ENCODE results near the gene GPRIN1.
"Not testable (repeated sequence)": the region's sequence is repeated elsewhere in the genome, so short reads cannot be mapped to it uniquely, and the experiment has no call there.

The GPRIN1 gene

GRCh38 chr5:176595386-176595943 is 14.5 kb downstream of the GPRIN1 start:
- DNase-seq: no peak

DNA sequence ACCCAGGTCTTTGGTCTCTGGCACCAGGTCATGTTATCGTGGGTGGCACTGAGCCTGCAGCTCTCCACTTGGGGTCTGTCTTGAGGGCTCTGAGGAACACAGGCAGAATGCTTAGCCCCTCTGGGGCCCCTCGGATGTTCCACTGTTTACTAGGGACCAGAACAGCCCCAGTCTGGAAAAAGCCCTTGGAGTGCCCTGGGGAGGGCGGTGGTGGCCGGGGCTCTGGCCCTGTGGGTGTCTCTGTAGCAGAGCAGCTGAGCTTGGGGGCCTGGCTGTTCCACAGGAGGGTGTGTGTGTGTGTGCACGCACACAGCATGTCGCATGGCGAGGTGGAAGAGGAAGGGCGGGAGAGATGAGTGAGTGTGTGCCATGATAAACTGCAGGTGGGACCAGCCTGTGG is 15.4 kb downstream of the GPRIN1 start:
- no peak for DNase-seq

GRCh38 chr5:176593273-176593869 is 16.6 kb downstream of the GPRIN1 start:
- DNase-seq: no peak

GRCh38 chr5:176592573-176592972 is 17.4 kb downstream of the GPRIN1 start:
- DNase-seq: no peak

- not testable (repeated sequence) for DNase-seq
Measured at GRCh38 chr5:176591667-176592066, 18.3 kb downstream of the GPRIN1 start.

DNA sequence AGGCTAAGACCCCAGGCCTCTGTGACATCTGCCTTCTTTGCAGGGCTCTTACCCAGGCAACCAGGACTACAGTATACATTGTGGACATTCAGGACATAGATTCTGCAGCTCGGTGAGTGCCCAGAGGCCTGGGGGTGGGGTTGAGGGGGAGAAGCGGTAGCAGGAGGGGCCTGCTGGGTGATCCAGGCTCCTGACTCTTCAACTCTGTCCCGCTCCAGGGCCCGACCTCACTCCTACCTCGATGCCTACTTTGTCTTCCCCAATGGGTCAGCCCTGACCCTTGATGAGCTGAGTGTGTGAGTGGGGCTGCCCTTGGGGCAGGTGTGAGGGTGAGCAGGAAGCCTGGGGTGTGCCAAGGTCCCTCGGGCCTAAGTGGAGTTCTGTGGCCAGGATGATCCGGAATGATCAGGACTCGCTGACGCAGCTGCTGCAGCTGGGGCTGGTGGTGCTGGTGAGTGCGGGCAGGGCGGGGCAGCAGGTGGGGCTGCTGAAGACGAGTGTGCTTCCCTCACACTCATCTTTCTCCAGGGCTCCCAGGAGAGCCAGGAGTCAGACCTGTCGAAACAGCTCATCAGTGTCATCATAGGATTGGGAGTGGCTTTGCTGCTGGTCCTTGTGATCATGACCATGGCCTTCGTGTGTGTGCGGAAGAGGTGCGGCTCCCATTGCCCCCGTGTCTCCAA is 19.8 kb downstream of the GPRIN1 start:
- DNase-seq: no peak

DNA sequence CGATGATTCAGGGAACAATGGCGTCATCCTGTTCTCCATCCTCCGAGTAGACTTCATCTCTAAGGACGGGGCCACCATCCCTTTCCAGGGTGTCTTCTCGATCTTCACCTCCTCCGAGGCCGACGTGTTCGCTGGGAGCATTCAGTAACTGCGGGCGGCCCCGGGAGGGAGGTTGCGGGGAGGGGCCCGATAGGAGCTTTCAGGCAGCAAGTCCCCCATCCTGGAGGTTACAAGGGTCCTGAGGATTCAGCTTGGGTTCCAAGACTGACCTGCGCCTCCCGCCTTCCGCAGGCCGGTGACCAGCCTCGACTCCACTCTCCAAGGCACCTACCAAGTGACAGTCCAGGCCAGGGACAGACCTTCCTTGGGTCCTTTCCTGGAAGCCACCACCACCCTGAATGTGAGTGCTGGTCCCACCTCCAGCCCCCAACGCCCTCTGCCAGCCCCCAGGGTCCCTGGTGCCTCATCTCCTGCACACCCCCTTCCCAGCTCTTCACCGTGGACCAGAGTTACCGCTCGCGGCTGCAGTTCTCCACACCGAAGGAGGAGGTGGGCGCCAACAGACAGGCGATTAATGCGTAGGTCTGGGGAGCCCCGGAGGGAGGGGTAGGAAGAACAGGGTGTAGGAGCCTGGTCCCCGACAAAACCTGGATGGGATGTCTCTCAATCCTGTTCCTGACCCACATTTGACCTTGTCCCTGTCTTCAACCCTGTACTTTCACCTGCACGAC is 20.8 kb downstream of the GPRIN1 start:
- no peak for DNase-seq

DNA sequence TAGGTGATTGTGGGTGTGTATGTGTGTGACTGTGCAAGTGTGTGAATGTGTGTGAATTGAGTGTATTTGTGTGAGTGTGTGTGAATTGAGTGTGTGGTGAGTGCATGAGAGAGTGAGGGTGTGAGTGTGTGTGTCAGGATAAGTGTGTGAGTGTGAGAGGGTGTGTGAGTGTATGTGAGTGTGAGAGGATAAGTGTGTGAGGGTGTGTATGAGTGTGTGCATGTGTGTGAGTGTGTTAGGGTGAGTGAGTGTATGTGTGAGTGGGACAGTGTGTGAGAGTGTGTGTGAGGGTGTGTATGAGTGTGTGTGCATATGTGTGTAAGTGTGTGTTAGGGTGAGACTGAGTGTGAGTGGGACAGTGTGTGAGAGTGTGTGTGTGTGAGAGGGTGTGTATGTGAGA is 21.7 kb downstream of the GPRIN1 start:
- DNase-seq: no peak

DNA sequence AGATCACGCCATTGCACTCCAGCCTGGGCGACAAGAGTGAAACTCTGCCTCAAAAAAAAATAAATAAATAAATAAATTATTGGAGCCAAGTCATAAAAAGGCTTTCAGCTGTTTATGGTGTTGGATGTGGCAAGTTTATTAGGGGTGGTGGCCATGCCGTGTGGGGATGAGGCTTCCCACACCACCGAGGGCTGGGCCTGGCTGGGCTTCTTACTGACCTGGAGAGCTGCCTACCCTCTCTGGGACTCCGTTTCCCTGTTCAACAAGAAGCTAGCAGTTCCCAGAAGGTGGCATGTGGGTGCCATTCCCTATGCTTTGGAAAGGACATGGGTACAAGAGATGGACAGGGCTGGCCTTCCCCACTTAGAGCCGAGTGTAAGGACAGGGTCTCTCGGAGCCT is 22.6 kb downstream of the GPRIN1 start:
- DNase-seq: no peak

GRCh38 chr5:176583076-176583475 is 26.9 kb downstream of the GPRIN1 start:
- no peak for DNase-seq

DNA sequence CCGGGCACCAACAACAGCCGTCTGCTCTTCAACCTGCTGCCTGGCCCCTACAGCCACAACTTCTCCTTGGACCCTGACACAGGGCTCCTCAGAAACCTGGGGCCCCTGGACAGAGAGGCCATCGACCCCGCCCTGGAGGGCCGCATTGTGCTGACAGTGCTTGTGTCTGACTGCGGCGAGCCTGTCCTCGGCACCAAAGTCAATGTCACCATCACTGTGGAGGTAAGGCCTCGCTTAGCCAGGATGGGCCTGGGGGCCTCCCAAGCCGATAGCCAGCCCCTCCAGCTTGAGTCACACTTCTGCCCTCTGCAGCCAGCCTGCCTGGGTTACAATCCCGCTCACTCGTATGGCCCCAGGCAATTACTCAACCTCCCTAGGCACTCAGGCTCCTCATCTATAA is 28.6 kb downstream of the GPRIN1 start:
- DNase-seq: no peak

DNA sequence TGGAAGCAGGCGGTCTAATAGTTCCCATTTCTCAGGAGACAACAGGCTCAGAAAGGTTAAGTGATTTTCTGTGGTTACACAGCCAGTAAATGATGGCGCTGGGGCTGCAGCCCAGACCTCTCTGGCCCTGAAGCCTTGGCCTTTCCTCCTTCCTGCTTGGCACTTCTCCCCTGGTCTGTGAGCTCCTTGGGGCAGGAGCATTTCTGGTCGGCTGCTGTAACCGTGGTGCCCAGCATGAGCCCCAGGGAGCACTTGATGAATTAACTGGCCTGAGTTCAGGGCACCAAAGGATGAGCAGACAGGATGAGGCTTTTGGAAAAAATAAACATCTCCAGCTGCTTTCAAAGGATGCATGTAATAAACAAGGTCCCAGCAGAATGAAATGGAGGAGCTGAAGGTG is 30.6 kb downstream of the GPRIN1 start:
- no peak for DNase-seq

- DNase-seq: no peak
Measured at GRCh38 chr5:176578391-176578808, 31.6 kb downstream of the GPRIN1 start.

GRCh38 chr5:176577312-176578176 is 32.4 kb downstream of the GPRIN1 start:
- no peak for DNase-seq

- no peak for DNase-seq
Measured at GRCh38 chr5:176575488-176576422, 34.2 kb downstream of the GPRIN1 start.

DNA sequence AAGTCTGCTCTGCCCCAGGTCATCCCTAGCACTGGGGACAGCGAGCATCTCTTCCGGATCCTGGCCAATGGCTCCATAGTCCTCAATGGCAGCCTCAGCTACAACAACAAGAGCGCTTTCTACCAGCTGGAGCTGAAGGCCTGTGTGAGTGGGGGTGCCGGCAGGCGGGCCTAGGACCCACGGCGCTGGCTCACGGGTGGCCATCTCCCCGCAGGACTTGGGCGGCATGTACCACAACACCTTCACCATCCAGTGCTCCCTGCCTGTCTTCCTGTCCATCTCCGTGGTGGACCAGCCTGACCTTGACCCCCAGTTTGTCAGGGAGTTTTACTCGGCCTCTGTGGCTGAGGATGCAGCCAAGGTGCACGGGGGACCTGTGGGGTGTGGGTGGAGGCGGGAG is 34.9 kb downstream of the GPRIN1 start:
- DNase-seq: no peak

GRCh38 chr5:176574297-176574591 is 35.7 kb downstream of the GPRIN1 start:
- no peak for DNase-seq

DNA sequence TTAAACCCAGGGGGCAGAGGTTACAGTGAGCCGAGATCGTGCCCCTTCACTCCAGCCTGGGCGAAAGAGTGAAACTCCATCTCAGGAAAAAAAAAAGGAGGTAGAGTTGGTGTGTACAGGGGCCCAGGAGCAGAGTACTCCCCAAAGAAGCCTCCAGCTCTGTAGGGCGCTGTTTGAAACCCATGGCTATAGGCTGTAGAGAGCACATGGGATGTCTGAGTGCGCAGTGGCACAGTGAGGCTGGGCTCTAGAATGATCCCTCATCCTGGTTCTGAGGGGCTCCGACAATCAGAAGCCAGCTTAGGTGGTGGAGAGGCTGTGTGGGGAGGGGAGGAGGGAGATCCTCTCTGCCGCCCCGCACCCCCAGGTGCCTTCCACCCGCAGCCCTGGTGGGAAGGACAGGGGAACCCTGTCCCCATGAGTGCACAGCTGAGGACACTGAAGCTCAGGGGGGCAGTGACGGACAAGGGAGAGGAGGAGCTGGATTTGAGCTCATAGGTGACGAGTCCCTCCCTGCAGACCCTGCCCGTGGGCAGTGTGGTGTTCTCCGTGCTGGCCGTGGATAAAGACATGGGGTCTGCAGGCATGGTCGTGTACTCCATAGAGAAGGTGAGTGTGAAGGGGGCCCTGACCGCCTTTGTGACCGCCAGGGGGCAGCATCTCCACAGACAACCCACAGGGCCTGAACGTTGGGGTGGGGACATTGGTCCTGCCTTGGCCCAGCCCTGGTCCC is 36.2 kb downstream of the GPRIN1 start:
- peak; percentile 34 for DNase-seq

DNA sequence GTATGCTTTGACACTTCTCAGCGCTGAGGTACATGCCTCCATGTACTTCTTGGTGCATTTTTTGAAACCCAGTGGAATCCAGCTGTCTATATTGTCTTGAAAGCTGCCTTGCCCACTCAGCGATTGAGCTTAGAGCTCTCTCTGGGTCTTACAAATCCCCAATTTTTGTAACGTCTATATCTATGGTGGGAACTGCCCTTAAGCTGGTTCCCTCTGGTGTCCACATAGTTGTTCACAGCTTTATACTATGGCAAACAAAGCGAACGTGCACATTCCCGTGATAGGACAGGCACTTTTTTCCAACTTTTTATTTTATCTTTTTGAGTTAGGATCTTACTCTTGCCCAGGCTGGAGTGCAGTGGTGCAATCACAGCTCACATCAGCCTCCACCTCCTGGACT is 39.9 kb downstream of the GPRIN1 start:
- DNase-seq: no peak

- no peak for DNase-seq
Measured at GRCh38 chr5:176568657-176569056, 41.3 kb downstream of the GPRIN1 start.

GRCh38 chr5:176565760-176566288 is 44.1 kb downstream of the GPRIN1 start:
- DNase-seq: no peak
